NT2/D1 (cell line): ENCODE data around the gene LPCAT3.

ENCODE experiments used
- SUZ12 ChIP-seq: IDR thresholded peaks from 2 replicates; pipeline ENCODE4 v1.6.1; 2011; ENCODE audit not compliant: insufficient read length, insufficient read depth; ENCODE audit errors: extremely low read depth
- ZNF274 ChIP-seq: IDR thresholded peaks from 2 replicates; pipeline ENCODE4 v1.6.1; 2011; ENCODE audit warnings: mild to moderate bottlenecking, low read depth, low read length

DNA sequence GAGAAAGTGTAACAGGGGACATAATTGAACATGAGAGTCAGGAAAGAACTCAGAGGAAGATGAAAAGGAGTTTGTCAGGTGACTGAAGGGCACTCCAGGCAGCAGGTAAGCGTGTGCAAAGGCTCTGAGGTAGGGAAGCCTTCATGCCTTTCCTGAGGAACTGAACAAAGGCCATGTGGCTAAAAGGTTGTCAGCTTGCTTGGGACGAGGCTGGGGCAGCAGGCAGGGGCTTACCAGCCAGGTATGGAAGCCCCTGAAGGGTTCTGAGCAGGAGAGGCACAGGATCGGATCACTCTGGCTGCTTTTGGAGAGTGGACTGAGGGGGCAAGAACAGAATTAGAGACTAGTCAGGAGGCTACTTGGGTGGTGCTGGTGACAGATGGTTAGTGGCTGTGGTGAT is 5.2 kb downstream of the LPCAT3 start:
- TF ChIP-seq ZNF274 (no peak), SUZ12 (no peak)
